HEK293 (cell line): ENCODE data around the gene LHX4.

Experiments used
- CTCF ChIA-PET: fragments of 350-600 bp; formaldehyde crosslinking; extraction: SDS; loops from one replicate; lab custom pipeline; 2021; ENCODE audit warnings: antibody characterized with exemption; lab: Yijun Ruan, JAX
- POLR2A ChIA-PET: fragments of 300-600 bp; formaldehyde crosslinking; extraction: SDS; loops from one replicate; lab custom pipeline; 2020; ENCODE audit warnings: antibody characterized with exemption, inconsistent platforms; lab: Yijun Ruan, JAX
- H3K27ac ChIP-seq: fragments of 200-500 bp; sonication (Bioruptor generic); 2 replicates; pipeline ENCODE4 v1.5.1; 2014; ENCODE audit warnings: low read depth, low read length, control low read depth, inconsistent platforms; ENCODE audit errors: extremely low read depth
- H3K36me3 ChIP-seq, 2 experiments: fragments of 200-500 bp in 1 of 2; sonication (Bioruptor generic) in 1 of 2; 1 replicate in 1 of 2; 2 replicates in 1 of 2; pipeline ENCODE4 v1.5.1; 2014 to 2017; ENCODE audit warnings: inconsistent platforms in 2 of 2, low read length in 2 of 2; ENCODE audit not compliant: control insufficient read depth in 2 of 2, insufficient read depth in 1 of 2
- H3K4me1 ChIP-seq: fragments of 200-500 bp; sonication (Bioruptor generic); 2 replicates; pipeline ENCODE4 v1.5.1; 2014; ENCODE audit warnings: mild to moderate bottlenecking, low read length, inconsistent platforms; ENCODE audit not compliant: control insufficient read depth, insufficient read depth
- H3K4me3 ChIP-seq: 2 replicates; pipeline ENCODE4 v1.5.1; 2011; ENCODE audit warnings: low read depth, mild to moderate bottlenecking, control low read depth, low read length, moderate library complexity
- H3K9me3 ChIP-seq: fragments of 200-500 bp; sonication (Bioruptor generic); 2 replicates; pipeline ENCODE4 v1.5.1; 2014; ENCODE audit warnings: low read depth, low read length, inconsistent platforms; ENCODE audit not compliant: control insufficient read depth, insufficient read depth
- BCL11A ChIP-seq: fragments of 450-650 bp; formaldehyde crosslinking; IDR thresholded peaks from 2 replicates; pipeline ENCODE4 v1.5.1; 2016; ENCODE audit warnings: low read depth, missing biosample characterization, missing genetic modification characterization
- BCL6B ChIP-seq: fragments of 450-650 bp; formaldehyde crosslinking; IDR thresholded peaks from 2 replicates; pipeline ENCODE4 v1.5.1; 2017; ENCODE audit warnings: missing biosample characterization, missing genetic modification characterization
- GLI4 ChIP-seq: fragments of 450-650 bp; formaldehyde crosslinking; IDR thresholded peaks from 2 replicates; pipeline ENCODE4 v1.5.1; 2016; ENCODE audit warnings: missing biosample characterization, missing genetic modification characterization
- HIC1 ChIP-seq: fragments of 450-650 bp; formaldehyde crosslinking; IDR thresholded peaks from 2 replicates; pipeline ENCODE4 v1.5.1; 2016; ENCODE audit warnings: missing biosample characterization, missing genetic modification characterization
- IKZF3 ChIP-seq: fragments of 450-650 bp; IDR thresholded peaks from 2 replicates; pipeline ENCODE4 v1.5.0; 2018; ENCODE audit warnings: missing biosample characterization, mild to moderate bottlenecking, missing genetic modification characterization, moderate library complexity
- PBX3 ChIP-seq: sonication (generic); formaldehyde crosslinking; IDR thresholded peaks from 2 replicates; pipeline ENCODE4 v1.8.1; 2022; ENCODE audit warnings: mild to moderate bottlenecking, moderate library complexity, missing genetic modification reagents
- RBAK ChIP-seq: fragments of 450-650 bp; formaldehyde crosslinking; IDR thresholded peaks from 2 replicates; pipeline ENCODE4 v1.5.1; 2016; ENCODE audit warnings: missing biosample characterization, missing genetic modification characterization
- SP2 ChIP-seq: fragments of 450-650 bp; formaldehyde crosslinking; IDR thresholded peaks from 2 replicates; pipeline ENCODE4 v1.5.1; 2016; ENCODE audit warnings: missing biosample characterization, missing genetic modification characterization
- SP3 ChIP-seq: fragments of 450-650 bp; formaldehyde crosslinking; IDR thresholded peaks from 2 replicates; pipeline ENCODE4 v1.5.1; 2016; ENCODE audit warnings: missing biosample characterization, missing genetic modification characterization
- ZFP3 ChIP-seq: fragments of 450-650 bp; formaldehyde crosslinking; IDR thresholded peaks from 2 replicates; pipeline ENCODE4 v1.5.1; 2016; ENCODE audit warnings: low read depth, missing biosample characterization, missing genetic modification characterization
- ZFP37 ChIP-seq: fragments of 450-650 bp; formaldehyde crosslinking; IDR thresholded peaks from 2 replicates; pipeline ENCODE4 v1.5.1; 2016; ENCODE audit warnings: missing biosample characterization, missing genetic modification characterization
- ZNF114 ChIP-seq: fragments of 450-650 bp; formaldehyde crosslinking; IDR thresholded peaks from 2 replicates; pipeline ENCODE4 v1.5.0; 2017; ENCODE audit warnings: missing biosample characterization, missing genetic modification characterization
- ZNF148 ChIP-seq: fragments of 450-650 bp; formaldehyde crosslinking; IDR thresholded peaks from 2 replicates; pipeline ENCODE4 v1.5.0; 2017; ENCODE audit warnings: missing biosample characterization, missing genetic modification characterization, borderline replicate concordance
- ZNF169 ChIP-seq: fragments of 450-650 bp; formaldehyde crosslinking; IDR thresholded peaks from 2 replicates; pipeline ENCODE4 v1.5.1; 2016; ENCODE audit warnings: missing biosample characterization, missing genetic modification characterization
- ZNF239 ChIP-seq: fragments of 450-650 bp; formaldehyde crosslinking; IDR thresholded peaks from 2 replicates; pipeline ENCODE4 v1.5.1; 2016; ENCODE audit warnings: missing biosample characterization, missing genetic modification characterization
- ZNF26 ChIP-seq: fragments of 450-650 bp; formaldehyde crosslinking; IDR thresholded peaks from 2 replicates; pipeline ENCODE4 v1.5.1; 2016; ENCODE audit warnings: missing biosample characterization, missing genetic modification characterization
- ZNF335 ChIP-seq: fragments of 450-650 bp; formaldehyde crosslinking; conservative IDR thresholded peaks from 2 replicates; pipeline ENCODE4 v1.5.1; 2016; ENCODE audit warnings: missing biosample characterization, missing genetic modification characterization
- ZNF513 ChIP-seq: fragments of 450-650 bp; IDR thresholded peaks from 2 replicates; pipeline ENCODE4 v1.5.1; 2018; ENCODE audit warnings: missing biosample characterization, missing genetic modification characterization
- ZNF529 ChIP-seq: fragments of 450-650 bp; formaldehyde crosslinking; IDR thresholded peaks from 2 replicates; pipeline ENCODE4 v1.5.1; 2017; ENCODE audit warnings: missing genetic modification characterization, missing biosample characterization; ENCODE audit not compliant: insufficient replicate concordance
- ZNF530 ChIP-seq: fragments of 450-650 bp; formaldehyde crosslinking; IDR thresholded peaks from 2 replicates; pipeline ENCODE4 v1.5.1; 2016; ENCODE audit warnings: low read depth, missing biosample characterization, missing genetic modification characterization
- ZNF621 ChIP-seq: fragments of 450-650 bp; formaldehyde crosslinking; IDR thresholded peaks from 2 replicates; pipeline ENCODE4 v1.5.1; 2017; ENCODE audit warnings: missing biosample characterization, missing genetic modification characterization
- ZNF654 ChIP-seq: fragments of 450-650 bp; formaldehyde crosslinking; IDR thresholded peaks from 2 replicates; pipeline ENCODE4 v1.5.1; 2016; ENCODE audit warnings: low read depth, missing biosample characterization, missing genetic modification characterization
- ZNF677 ChIP-seq: fragments of 450-650 bp; IDR thresholded peaks from 2 replicates; pipeline ENCODE4 v1.5.0; 2018; ENCODE audit warnings: missing biosample characterization, mild to moderate bottlenecking, missing genetic modification characterization, moderate library complexity
- ZNF747 ChIP-seq: fragments of 450-650 bp; formaldehyde crosslinking; IDR thresholded peaks from 2 replicates; pipeline ENCODE4 v1.5.1; 2016; ENCODE audit warnings: missing biosample characterization, missing genetic modification characterization
- ZNF776 ChIP-seq: fragments of 450-650 bp; formaldehyde crosslinking; IDR thresholded peaks from 2 replicates; pipeline ENCODE4 v1.5.0; 2017; ENCODE audit warnings: missing biosample characterization, missing genetic modification characterization, borderline replicate concordance
- ZNF791 ChIP-seq: fragments of 450-650 bp; formaldehyde crosslinking; IDR thresholded peaks from 2 replicates; pipeline ENCODE4 v1.5.1; 2016; ENCODE audit warnings: missing biosample characterization, missing genetic modification characterization
- ZNF837 ChIP-seq: fragments of 450-650 bp; formaldehyde crosslinking; IDR thresholded peaks from 2 replicates; pipeline ENCODE4 v1.5.1; 2016; ENCODE audit warnings: missing biosample characterization, missing genetic modification characterization

The LHX4 gene

GRCh38 chr1:180229483-180230415 is at the start of gene LHX4:
LHX4 (plus strand) TSS chr1:180230264; CDS start chr1:180230530, 266 bp downstream.
- ChIA-PET POLR2A (interaction anchor here (0.5 to 2.2 kb wide), 6 partner anchors 10 to 386 kb away, joined by 3 to 6 read pairs (median 4); no protein-coding TSS in a partner anchor), CTCF (no interaction called here)
- Histone ChIP-seq H3K27ac (peak within 1 kb of the TSS; percentile 93), H3K4me1 (no peaks in the 10 kb centered on the region), H3K9me3 (no peaks in the 10 kb centered on the region), H3K4me3 (peak within 1 kb of the TSS; percentile 69), H3K36me3 (no peaks in the 10 kb centered on the region)
- TF ChIP-seq ZNF654 (tag by site-specific recombination) (no peak), ZFP3 (tag by site-specific recombination) (no peak), ZNF677 (no peak; the same call in 1 of the 2 replicates), IKZF3 (tag by site-specific recombination) (peak; percentile 74), ZNF621 (no peak), HIC1 (tag by site-specific recombination) (no peak), ZNF335 (tag by site-specific recombination) (peak; percentile 55), ZNF513 (tag by site-specific recombination) (peak; percentile 79), ZNF837 (tag by site-specific recombination) (no peak), ZNF26 (no peak), ZNF148 (tag by site-specific recombination) (no peak), ZNF530 (tag by site-specific recombination) (no peak), ZNF114 (no peak), ZNF747 (no peak), GLI4 (no peak), BCL11A (tag by site-specific recombination) (no peak), ZFP37 (peak; percentile 62; the same call in 1 of the 2 replicates), ZNF529 (tag by site-specific recombination) (no peak), ZNF169 (no peak), SP2 (tag by site-specific recombination) (peak; percentile 44; the same call in 1 of the 2 replicates), ZNF776 (tag by site-specific recombination) (no peak), ZNF791 (tag by site-specific recombination) (no peak), PBX3 (CRISPR knock-in tag) (no peak), ZNF239 (no peak), BCL6B (tag by site-specific recombination) (no peak), SP3 (peak; percentile 63), RBAK (tag by site-specific recombination) (no peak)
